ENCODE measurements around the gene SPDYE17. TPM values are rescaled to one million over a fixed set of nuclear protein-coding genes. Genes with fewer than 3 reads are reported as not detected.
"Not testable (repeated sequence)": the region's sequence is repeated elsewhere in the genome, so short reads cannot be mapped to it uniquely, and the experiment has no call there.

The SPDYE17 gene
- total RNA-seq (2013) = not detected
- polyA plus RNA-seq = not detected
- not detected in 2 replicates for polyA minus RNA-seq
- total RNA-seq = 0 to 0.12 (median 0) reads per million in 11 experiments

GRCh38 chr7:77032261-77032660, at the start of gene SPDYE17:
Gene SPDYE17 (minus strand): TSS chr7:77032361. CDS start chr7:77030570, 1,791 bp downstream.
- H3K4me1 ChIP-seq (ENCODE audit: control insufficient read depth in 1 of 2, insufficient read depth in 2 of 2, low read length in 2 of 2); H3K4me2 ChIP-seq (replicated peaks; ENCODE audit: extremely low read depth, low read length, poor library complexity, severe bottlenecking); H3K79me2 ChIP-seq (ENCODE audit: insufficient read depth, low read length); H3K4me3 ChIP-seq (replicated peaks in 1 of 3; ENCODE audit: low read depth in 2 of 3, low read length in 3 of 3); H3K27me3 ChIP-seq (ENCODE audit: control insufficient read depth in 2 of 2, insufficient read depth in 2 of 2, low read length in 2 of 2); intact Hi-C loops (cut with micrococcal nuclease); H2AFZ ChIP-seq (ENCODE audit: insufficient read depth, low read depth, low read length, poor library complexity, severe bottlenecking); H3K36me3 ChIP-seq (replicated peaks in 1 of 2; ENCODE audit: control insufficient read depth in 1 of 2, insufficient read depth in 2 of 2, low read length in 2 of 2); H3K9me3 Mint-ChIP-seq; DNase-seq; H3K27ac Mint-ChIP-seq; H3K4me1 Mint-ChIP-seq; H4K20me1 ChIP-seq (ENCODE audit: insufficient read depth, low read length); H3K36me3 Mint-ChIP-seq; H3K4me3 Mint-ChIP-seq; H3K9ac ChIP-seq (ENCODE audit: insufficient read depth, low read length, poor library complexity, severe bottlenecking); H3K27ac ChIP-seq (ENCODE audit: low read depth in 1 of 2, low read length in 2 of 2); H3K9me3 ChIP-seq (replicated peaks in 1 of 2; ENCODE audit: control insufficient read depth in 1 of 2, insufficient read depth in 1 of 2, low read length in 2 of 2); H3K27me3 Mint-ChIP-seq (ENCODE audit: low read depth in 3 of 3): not testable (repeated sequence)
- no CpG with 5 or more reads among the region's 8 CpGs for WGBS (ENCODE audit: insufficient coverage)

DNA sequence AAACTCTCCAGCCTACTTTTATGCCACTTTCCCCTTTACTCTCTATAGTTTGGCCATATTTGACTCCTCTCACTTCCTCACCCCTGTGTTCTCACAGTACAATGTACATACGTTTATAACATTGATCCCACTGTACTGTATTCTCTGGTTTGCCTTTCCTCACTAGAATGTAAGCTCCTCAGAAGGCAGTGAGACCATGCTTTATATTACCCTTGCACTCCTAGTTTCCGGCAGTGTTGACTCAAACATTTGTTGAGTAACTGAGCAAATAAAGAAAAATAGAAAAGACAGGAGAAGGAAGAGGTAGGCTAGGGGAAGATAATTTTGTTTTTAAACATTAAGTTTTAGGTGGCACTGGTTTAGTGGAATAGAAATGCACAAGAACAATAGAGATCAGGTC, 48.1 kb upstream of the SPDYE17 start:
- H3K4me3 Mint-ChIP-seq; H3K27me3 Mint-ChIP-seq (ENCODE audit: low read depth in 3 of 3); H3K36me3 Mint-ChIP-seq; H2AFZ ChIP-seq (ENCODE audit: insufficient read depth, low read depth, low read length, poor library complexity, severe bottlenecking); H3K4me3 ChIP-seq (replicated peaks in 1 of 3; ENCODE audit: low read depth in 2 of 3, low read length in 3 of 3); H3K27ac ChIP-seq (ENCODE audit: low read depth in 1 of 2, low read length in 2 of 2); H3K9me3 Mint-ChIP-seq; DNase-seq; H3K9me3 ChIP-seq (replicated peaks in 1 of 2; ENCODE audit: control insufficient read depth in 1 of 2, insufficient read depth in 1 of 2, low read length in 2 of 2); intact Hi-C loops (cut with micrococcal nuclease); H3K4me1 Mint-ChIP-seq; H3K79me2 ChIP-seq (ENCODE audit: insufficient read depth, low read length); H4K20me1 ChIP-seq (ENCODE audit: insufficient read depth, low read length); H3K27me3 ChIP-seq (ENCODE audit: control insufficient read depth in 2 of 2, insufficient read depth in 2 of 2, low read length in 2 of 2); H3K9ac ChIP-seq (ENCODE audit: insufficient read depth, low read length, poor library complexity, severe bottlenecking); H3K4me1 ChIP-seq (ENCODE audit: control insufficient read depth in 1 of 2, insufficient read depth in 2 of 2, low read length in 2 of 2); H3K36me3 ChIP-seq (replicated peaks in 1 of 2; ENCODE audit: control insufficient read depth in 1 of 2, insufficient read depth in 2 of 2, low read length in 2 of 2); H3K4me2 ChIP-seq (replicated peaks; ENCODE audit: extremely low read depth, low read length, poor library complexity, severe bottlenecking): not testable (repeated sequence)
- H3K27ac Mint-ChIP-seq = peak overlapping the region in 1 of 7 donors; percentile 68
- WGBS (ENCODE audit: insufficient coverage) = no CpG with 5 or more reads among the region's 2 CpGs

- H3K4me1 ChIP-seq (ENCODE audit: control insufficient read depth in 1 of 2, insufficient read depth in 2 of 2, low read length in 2 of 2); H3K4me3 Mint-ChIP-seq; H3K4me1 Mint-ChIP-seq; H2AFZ ChIP-seq (ENCODE audit: insufficient read depth, low read depth, low read length, poor library complexity, severe bottlenecking); H3K27ac Mint-ChIP-seq; H3K27ac ChIP-seq (ENCODE audit: low read depth in 1 of 2, low read length in 2 of 2); H3K4me2 ChIP-seq (replicated peaks; ENCODE audit: extremely low read depth, low read length, poor library complexity, severe bottlenecking); H3K36me3 Mint-ChIP-seq; H4K20me1 ChIP-seq (ENCODE audit: insufficient read depth, low read length); H3K9ac ChIP-seq (ENCODE audit: insufficient read depth, low read length, poor library complexity, severe bottlenecking); DNase-seq; H3K9me3 ChIP-seq (replicated peaks in 1 of 2; ENCODE audit: control insufficient read depth in 1 of 2, insufficient read depth in 1 of 2, low read length in 2 of 2); H3K4me3 ChIP-seq (replicated peaks in 1 of 3; ENCODE audit: low read depth in 2 of 3, low read length in 3 of 3); H3K27me3 ChIP-seq (ENCODE audit: control insufficient read depth in 2 of 2, insufficient read depth in 2 of 2, low read length in 2 of 2); intact Hi-C loops (cut with micrococcal nuclease); H3K36me3 ChIP-seq (replicated peaks in 1 of 2; ENCODE audit: control insufficient read depth in 1 of 2, insufficient read depth in 2 of 2, low read length in 2 of 2); H3K79me2 ChIP-seq (ENCODE audit: insufficient read depth, low read length); H3K9me3 Mint-ChIP-seq; H3K27me3 Mint-ChIP-seq (ENCODE audit: low read depth in 3 of 3): not testable (repeated sequence)
- no CpG with 5 or more reads among the region's 5 CpGs for whole genome bisulfite sequencing (ENCODE audit: insufficient coverage)
Observed at GRCh38 chr7:77079624-77080023, 47.5 kb upstream of the SPDYE17 start.

DNA sequence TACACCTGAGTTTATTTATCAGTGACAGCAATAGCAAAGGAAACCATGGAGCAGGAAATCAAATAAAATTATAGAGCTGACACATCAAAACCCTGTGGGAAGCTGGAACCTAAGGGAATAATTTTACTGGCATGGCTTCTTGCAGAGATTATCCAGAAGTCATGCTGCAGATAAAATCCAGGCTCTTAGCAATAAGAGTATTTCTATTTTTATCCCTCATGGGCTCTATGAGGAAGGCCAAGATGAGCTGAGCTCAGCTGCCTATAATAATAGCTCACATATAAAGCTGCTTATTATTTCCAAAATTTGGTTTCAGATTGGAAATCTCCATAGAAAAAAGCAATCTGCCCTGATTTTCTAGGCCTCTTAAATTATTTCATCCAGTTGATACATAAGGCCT, 47.0 kb upstream of the SPDYE17 start:
- H3K4me1 ChIP-seq (ENCODE audit: control insufficient read depth in 1 of 2, insufficient read depth in 2 of 2, low read length in 2 of 2); H3K36me3 ChIP-seq (replicated peaks in 1 of 2; ENCODE audit: control insufficient read depth in 1 of 2, insufficient read depth in 2 of 2, low read length in 2 of 2); H3K4me1 Mint-ChIP-seq; H3K4me3 Mint-ChIP-seq; H3K9ac ChIP-seq (ENCODE audit: insufficient read depth, low read length, poor library complexity, severe bottlenecking); intact Hi-C loops (cut with micrococcal nuclease); H3K4me3 ChIP-seq (replicated peaks in 1 of 3; ENCODE audit: low read depth in 2 of 3, low read length in 3 of 3); H2AFZ ChIP-seq (ENCODE audit: insufficient read depth, low read depth, low read length, poor library complexity, severe bottlenecking); H3K27me3 Mint-ChIP-seq (ENCODE audit: low read depth in 3 of 3); H4K20me1 ChIP-seq (ENCODE audit: insufficient read depth, low read length); H3K4me2 ChIP-seq (replicated peaks; ENCODE audit: extremely low read depth, low read length, poor library complexity, severe bottlenecking); H3K9me3 ChIP-seq (replicated peaks in 1 of 2; ENCODE audit: control insufficient read depth in 1 of 2, insufficient read depth in 1 of 2, low read length in 2 of 2); H3K9me3 Mint-ChIP-seq; H3K79me2 ChIP-seq (ENCODE audit: insufficient read depth, low read length); H3K27me3 ChIP-seq (ENCODE audit: control insufficient read depth in 2 of 2, insufficient read depth in 2 of 2, low read length in 2 of 2); H3K27ac ChIP-seq (ENCODE audit: low read depth in 1 of 2, low read length in 2 of 2); H3K27ac Mint-ChIP-seq; DNase-seq: not testable (repeated sequence)
- peaks cover 0 to 14% of the 10 kb centered on the region in 2 donors for H3K36me3 Mint-ChIP-seq

All from CD14-positive monocyte (primary cell).